Measurements from ENCODE around the gene NDUFC1. TPM values are rescaled to one million over a fixed set of nuclear protein-coding genes. Genes with fewer than 3 reads are reported as not detected.
A peak's percentile ranks its signal among the peaks of the same experiment; 100 is the strongest.

NDUFC1 gene
- total and polyA plus RNA-seq, 9 of the 15 experiments (the other 6 are each of a cell fraction or from before 2014, with no cell fraction given), result 58.9 to 378 (median 120) TPM

GRCh38 chr4:139311909-139312308, 9.6 kb upstream of the NDUFC1 start:
- in situ Hi-C loops (cut with MboI), result no loop called here
- Histone ChIP-seq H3K9ac (ENCODE audit: insufficient read depth in 1 of 2, low read depth in 2 of 2, low read length in 2 of 2) (no peak overlapping the region), H4K20me1 (replicated peaks; ENCODE audit: control insufficient read depth, insufficient read depth, low read length) (no peaks in the 10 kb centered on the region; the same call in 1 of the 2 replicates), H3K9me3 (replicated peaks; ENCODE audit: control insufficient read depth, insufficient read depth, low read depth, low read length) (peaks cover 3% of the 10 kb centered on the region; the same call in 1 of the 2 replicates), H3K36me3 (ENCODE audit: control insufficient read depth, insufficient read depth, low read length) (peaks cover 48% of the 10 kb centered on the region), H3K27me3 (ENCODE audit: control insufficient read depth in 2 of 2, insufficient read depth in 2 of 2, low read length in 2 of 2) (no peaks in the 10 kb centered on the region), H3K9me1 (ENCODE audit: control insufficient read depth, insufficient read depth, low read length) (no peaks in the 10 kb centered on the region), H3K4me1 (replicated peaks in 1 of 2; ENCODE audit: control insufficient read depth in 2 of 2, insufficient read depth in 2 of 2, low read length in 2 of 2) (peaks cover 9 to 11% of the 10 kb centered on the region in 2 experiments; a peak in 4 of 5 replicates), H2AFZ (ENCODE audit: low read depth, low read length) (no peak overlapping the region), H3K79me2 (ENCODE audit: control insufficient read depth, insufficient read depth, low read length) (peaks cover 99% of the 10 kb centered on the region), H3K27ac (ENCODE audit: extremely low read depth, low read depth, low read length) (peak overlapping the region; percentile 27; the same call in 1 of the 3 replicates), H3K4me3 (no peak overlapping the region), H3K4me2 (ENCODE audit: insufficient read depth, low read length) (no peak overlapping the region)
- DNase-seq (ENCODE audit: extremely low read depth in 1 of 4, low spot score in 3 of 4) (no peak), FAIRE-seq (no peak), ATAC-seq (no peak)
- POLR2A ChIA-PET, result interaction anchor here (1.8 to 2.2 kb wide), 2 partner anchors 10 to 16 kb away, joined by 8 to 23 read pairs; partner anchors contain the start of genes NAA15 and NDUFC1
- TF ChIP-seq, protein P1, sequence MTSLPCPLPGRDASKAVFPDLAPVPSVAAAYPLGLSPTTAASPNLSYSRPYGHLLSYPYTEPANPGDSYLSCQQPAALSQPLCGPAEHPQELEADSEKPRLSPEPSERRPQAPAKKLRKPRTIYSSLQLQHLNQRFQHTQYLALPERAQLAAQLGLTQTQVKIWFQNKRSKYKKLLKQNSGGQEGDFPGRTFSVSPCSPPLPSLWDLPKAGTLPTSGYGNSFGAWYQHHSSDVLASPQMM (CRISPR knock-in tag; IDR thresholded peaks at IDR 0.05), result no peak
- TF ChIP-seq ZNF143 (CRISPR knock-in tag; IDR thresholded peaks at IDR 0.05) (no peak), ZNF354B (CRISPR knock-in tag; IDR thresholded peaks at IDR 0.05) (no peak), ZNF699 (CRISPR knock-in tag; IDR thresholded peaks at IDR 0.05; ENCODE audit: insufficient replicate concordance) (no peak), ARID4B (CRISPR knock-in tag; IDR thresholded peaks at IDR 0.05) (no peak), ZNF212 (CRISPR knock-in tag; IDR thresholded peaks at IDR 0.05) (no peak), NFATC3 (IDR thresholded peaks at IDR 0.05) (no peak), KLF16 (IDR thresholded peaks at IDR 0.05) (no peak), ZNF224 (CRISPR knock-in tag; IDR thresholded peaks at IDR 0.05) (no peak)
- WGBS (ENCODE audit: insufficient coverage, low coverage, missing lambda C conversion rate), result 85% methylated on average over 3 of the region's 3 CpGs
- BruUV-seq (replicated peaks), result no TSS peak
- CTCF ChIA-PET (ENCODE audit: low intra/inter-chr PET ratio), result no interaction called here
- intact Hi-C loops (cut with micrococcal nuclease), result no loop called here

Data from K562 (cell line).